Inflammatory macrophage treated with lipopolysaccharide for 4 hours (primary cell): Measurements from ENCODE around the gene TMEM52.

Experiments used
- DNase-seq: peaks from one replicate; pipeline ENCODE4 v3.0.0-alpha.2; 2020

Gene TMEM52

DNA sequence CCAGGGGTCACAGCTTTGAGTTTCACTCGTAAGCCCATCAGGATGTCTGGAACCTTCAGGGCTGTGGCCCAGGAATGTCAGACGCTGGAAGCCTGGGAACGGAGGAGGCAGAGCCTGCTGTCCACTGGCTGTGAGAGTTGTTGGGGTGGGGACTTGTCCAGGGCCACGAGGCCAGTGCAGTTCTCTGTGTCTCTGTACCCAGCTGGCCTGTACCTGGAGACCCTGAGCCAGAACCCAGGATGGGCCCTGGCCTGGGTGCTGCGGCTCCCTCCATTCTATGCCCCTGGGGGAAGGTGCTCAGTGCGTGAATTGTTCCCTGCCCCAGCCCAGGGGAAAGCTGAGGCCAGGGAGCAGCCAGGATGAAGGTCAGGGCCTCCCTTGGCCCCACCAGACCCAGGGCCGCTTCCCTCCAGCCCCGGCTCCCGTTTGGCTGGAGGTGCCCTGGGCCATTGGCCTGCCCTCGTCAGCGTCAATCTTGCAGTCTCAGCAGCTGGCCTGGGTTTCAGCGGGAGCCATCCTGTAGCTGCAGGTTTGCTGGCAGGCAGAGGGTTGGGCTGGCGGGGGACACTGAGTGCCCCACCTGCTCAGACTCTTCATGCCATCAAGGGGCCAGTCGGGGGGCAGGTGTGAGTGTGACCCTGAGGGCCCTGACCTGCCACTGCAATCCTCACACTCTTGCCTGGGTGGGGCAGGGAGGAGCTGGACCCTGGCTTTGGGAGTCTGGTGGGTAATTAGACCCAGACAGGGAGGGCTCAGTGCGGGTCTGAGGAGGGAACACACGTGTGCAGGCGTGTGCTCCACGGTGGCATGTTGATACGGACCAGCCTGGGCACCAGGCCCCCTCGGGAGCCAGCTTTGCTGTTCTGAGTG, 4.7 kb downstream of the TMEM52 start:
- no peak for DNase-seq

DNA sequence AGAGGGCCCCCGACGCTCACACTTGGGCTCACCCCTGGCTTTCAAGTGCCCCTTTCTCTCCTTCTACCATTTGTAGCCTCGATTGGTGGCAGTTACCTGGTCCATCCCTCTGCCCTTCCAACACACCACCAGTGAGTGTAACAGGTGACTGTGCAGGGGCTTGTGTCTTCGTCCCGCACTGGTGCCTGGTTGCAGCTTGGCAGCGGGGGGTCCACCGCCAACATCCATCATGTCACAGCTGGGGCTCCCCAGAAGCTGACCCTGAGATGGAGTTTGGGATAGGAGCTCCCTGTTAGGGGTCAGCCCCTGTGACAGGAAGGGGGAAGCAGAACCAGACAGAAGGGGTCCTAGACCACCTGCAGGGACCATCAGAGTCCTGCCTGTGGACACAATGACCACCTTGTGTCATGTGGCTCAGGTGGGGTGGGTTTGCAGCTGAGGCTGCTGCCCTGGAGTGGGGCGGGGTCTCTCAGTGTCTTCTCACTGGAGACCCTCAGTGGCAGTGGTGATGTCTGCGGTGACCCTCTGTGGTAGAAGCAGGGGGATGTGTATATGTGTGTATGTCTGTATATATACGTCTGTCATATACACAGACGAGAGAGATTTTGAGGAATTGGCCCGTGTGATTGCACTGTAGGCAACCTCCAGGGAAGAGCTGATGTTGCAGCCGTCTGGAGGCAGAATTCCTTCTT, 7.6 kb downstream of the TMEM52 start:
- DNase-seq, result no peak

DNA sequence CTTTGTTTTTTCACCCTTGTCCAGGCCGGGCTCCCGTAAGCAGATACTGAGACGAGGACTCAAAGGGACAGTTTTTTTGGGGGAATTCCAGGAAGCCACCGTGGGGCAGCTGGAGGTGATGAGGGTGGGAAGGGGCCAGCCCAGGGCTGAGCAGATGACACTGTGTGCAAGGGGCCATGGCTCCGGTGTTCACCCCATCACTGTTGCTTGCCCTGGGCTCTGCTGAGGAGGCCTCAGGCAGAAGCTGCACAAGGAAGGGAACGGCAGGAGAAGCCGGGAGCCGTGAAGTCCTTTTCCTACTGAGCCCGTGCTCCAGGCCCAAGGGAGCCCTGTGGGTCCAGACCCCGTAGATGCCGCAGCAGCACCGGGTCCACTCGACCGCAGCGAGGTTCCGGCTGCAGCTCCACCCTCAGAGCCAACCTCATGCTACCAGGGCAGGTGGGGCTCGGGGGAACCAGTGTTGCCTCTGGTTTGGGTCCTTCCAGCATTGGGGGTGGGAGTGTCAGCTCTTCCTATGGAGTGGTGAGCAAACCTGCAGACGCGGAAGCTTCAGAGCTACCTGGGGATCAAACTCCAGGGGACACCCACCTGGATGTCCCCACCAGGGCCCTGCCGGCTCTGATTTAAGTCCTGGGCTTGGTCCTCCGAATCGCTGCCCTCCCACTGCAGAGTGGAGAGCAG, 8.3 kb downstream of the TMEM52 start:
- DNase-seq, result no peak

DNA sequence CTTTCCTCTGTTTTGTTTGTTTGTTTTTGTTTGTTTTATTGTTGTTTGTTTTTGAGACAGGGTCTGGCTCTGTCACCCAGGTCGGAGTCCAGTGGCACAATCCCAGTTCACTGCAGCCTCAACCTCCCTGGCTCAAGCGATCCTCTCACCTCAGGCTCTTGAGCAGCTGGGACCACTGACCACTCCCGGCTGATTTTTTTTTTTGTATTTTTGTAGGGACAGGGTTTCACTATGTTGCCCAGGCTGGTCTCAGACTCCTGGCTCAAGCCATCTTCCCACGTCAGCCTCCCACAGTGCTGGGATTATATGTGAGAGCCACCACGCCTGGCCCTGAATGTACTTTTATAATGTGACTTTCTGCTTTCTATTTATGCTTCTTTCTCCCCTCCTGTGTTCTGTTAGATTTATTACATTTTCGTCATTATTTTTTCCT, 9.0 kb downstream of the TMEM52 start:
- no peak for DNase-seq

DNA sequence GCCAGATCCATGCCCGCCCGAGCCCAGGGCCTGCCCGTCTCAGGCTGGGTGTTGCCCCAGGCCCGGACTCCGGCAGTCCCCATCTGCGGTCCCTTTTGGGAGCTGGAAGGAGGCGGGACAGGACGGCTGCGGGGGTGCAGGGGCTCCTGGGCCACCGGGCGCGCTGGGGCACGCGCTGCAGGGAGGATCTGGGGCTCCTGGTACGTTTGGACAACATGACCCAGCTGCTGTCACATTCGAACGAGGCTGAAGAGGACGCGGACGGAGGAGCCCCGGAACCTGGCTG, 10.6 kb downstream of the TMEM52 start:
- peak; percentile 16 for DNase-seq

DNA sequence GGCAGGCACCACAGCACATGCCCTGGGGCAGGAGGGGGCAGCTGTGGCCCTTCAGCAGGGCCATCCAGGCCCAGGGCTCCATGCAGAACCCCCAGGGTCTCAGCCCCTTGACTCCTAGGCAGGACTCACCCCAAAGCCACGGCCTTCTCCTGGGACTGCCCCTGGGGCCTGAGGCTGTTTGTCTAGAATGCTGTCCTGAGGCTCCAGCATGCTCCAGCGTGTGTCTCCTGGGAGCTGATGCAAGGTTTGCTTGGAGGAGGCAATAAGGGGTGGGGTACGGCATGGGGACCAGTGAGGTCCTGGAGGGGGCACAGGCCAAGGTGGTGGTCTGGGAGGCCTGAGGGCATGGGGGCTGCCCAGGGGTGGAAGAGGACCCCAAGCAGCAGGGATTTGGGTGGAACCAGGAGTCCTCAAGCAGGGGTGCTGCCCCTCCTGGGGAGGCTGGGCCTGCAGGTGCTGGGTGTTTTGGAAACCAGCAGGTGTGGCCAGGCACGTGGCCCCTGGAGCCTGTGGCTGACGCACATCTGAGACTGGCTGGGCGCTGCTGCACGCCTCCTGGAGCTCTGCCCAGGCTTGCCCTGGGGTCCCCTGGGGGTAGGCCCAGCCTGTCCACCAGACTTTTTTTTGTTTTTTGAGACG, 11.9 kb downstream of the TMEM52 start:
- DNase-seq, result no peak

DNA sequence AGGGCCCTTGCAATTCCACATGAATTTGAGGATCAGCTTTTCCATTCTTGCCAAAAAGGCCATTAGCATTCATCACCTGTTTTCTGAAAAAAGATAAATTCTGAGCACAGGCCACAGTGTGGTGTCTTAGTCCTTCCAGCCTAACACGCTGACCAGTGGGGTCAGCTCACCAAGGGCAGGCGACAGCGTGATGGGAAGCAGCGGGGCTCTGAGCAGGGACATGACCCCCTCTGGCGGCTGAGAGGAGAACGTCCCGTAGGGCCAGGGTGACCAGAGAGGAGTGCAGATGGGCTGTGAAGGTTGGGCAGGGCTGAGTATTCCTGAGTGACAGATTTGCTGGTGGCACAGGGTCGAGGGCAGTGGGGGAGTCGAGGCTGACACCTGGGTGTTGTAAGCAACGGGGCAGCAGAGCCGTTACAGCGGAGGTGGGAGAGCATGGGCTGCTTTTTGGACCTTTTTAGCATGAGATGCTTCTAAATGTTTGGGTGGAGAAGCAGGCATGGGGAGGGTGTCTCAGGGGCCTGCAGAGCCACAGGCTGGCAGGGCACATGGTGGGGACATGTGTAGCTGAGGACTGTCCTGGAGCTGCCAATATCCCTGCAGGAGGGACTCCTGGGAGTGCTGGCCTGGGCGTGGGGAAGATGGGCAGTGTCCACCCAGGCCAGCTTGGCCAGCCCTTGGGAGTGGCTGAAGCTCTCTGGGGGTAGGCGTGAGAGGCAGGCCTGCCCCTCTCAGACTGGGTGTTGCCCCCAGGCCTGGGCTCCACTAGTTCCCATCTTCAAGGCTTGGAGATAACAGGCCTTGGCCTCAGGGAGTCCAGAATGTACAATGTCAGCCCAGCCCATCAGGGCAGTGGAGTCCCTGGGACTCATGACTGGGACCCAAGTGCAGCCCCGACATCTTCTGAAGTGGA, 12.6 kb downstream of the TMEM52 start:
- DNase-seq, result peak; percentile 83

DNA sequence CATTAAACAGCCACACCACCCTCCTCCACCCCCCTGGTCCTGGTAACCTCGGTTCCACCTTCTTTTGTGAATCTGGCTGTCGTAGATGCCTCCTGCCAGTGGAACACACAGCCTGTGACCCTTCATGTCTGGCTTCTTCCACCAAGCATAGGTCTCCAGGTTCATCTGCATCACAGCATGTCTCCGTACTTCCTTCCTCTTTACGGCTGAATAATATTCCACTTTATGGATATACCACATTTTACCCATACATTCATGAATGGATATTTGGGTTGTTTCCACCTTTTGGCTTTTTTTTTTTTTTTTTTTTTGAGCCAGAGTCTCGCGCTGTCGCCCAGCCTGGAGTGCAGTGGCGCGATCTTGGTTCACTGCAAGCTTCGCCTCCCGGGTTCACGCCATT, 15.9 kb downstream of the TMEM52 start:
- DNase-seq, result no peak

DNA sequence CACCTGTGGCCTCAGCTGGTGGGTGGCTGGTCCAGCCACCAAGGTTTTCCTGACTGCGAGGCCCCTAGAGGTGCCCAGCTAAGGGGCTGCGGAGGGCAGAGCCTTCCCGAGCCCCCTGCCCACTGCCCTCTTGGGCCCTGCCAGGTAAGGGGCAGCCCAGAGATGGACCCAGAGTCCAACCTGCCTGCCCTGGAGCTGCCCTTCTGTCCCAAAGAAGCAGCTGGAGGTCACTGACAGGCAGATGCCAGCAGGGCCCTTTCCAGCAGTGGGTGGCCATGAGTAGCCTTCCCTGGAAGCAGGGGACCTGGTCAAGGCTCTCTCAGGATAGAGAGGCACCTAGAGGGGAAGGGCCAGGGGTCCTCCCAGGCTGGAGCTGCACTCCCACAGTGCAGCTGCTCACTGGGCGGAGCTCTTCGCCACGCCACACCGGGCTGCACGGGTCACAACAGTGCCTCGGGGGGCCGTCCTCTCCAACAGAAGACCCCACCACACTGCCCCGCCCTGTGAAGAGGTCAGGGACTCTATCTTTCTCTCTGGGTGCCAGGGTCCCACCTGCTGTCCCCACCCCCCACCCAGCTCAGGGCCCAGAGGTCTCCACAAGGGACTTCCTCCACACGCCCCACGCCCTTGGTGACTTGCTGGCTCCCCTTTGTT, 17.3 kb downstream of the TMEM52 start:
- no peak for DNase-seq

DNA sequence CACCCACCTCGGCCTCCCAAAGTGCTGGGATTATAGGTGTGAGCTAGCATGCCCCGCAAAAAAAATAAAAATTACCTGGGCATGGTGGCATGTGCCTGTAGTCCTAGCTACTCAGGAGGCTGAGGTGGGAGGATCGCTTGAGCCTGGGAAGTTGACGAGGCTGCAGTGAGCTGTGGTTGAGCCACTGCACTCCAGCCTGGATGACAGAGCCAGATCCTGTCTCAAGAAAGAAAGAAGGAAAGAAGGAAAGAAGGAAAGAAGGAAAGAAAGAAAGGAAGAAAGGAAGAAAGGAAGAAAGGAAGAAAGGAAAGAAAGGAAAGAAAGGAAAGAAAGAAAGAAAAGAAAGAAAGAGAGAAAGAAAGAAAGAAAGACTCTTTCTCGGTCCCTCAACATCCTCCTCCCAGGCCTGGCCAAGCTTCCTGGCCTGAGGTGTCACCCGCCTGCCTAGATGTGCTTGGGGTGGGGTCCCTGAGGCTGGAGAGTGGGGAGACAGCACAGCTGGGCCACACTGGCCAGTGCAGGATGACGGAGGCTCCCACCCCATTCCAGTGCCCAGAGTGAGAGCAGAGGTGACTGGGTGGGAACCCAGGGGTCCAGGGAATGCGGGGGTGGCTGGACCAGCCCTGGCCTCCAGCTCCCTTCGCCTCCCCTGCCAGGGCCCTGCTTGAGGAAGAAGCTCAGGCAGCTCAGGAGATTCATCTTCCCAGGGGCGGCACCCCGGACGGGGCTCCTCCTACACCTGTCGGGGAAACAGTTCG, 18.0 kb downstream of the TMEM52 start:
- DNase-seq, result no peak

DNA sequence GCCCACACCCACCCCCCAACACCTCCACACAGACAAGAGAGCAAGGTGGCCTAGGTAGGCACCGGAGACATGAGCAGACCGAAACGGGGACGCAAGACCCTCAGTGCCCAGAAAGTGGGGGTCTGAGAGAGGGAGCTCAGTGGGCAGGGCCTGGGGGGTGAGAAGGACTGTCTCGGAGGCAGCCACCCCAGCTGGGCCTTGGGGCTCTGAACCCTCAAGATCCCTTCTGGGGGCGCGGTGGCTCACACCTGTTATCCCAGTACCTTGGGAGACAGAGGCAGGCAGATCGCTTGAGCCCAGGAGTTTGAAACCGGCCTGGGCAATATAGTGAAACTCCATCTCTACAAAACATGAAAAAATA, 19.1 kb downstream of the TMEM52 start:
- no peak for DNase-seq

DNA sequence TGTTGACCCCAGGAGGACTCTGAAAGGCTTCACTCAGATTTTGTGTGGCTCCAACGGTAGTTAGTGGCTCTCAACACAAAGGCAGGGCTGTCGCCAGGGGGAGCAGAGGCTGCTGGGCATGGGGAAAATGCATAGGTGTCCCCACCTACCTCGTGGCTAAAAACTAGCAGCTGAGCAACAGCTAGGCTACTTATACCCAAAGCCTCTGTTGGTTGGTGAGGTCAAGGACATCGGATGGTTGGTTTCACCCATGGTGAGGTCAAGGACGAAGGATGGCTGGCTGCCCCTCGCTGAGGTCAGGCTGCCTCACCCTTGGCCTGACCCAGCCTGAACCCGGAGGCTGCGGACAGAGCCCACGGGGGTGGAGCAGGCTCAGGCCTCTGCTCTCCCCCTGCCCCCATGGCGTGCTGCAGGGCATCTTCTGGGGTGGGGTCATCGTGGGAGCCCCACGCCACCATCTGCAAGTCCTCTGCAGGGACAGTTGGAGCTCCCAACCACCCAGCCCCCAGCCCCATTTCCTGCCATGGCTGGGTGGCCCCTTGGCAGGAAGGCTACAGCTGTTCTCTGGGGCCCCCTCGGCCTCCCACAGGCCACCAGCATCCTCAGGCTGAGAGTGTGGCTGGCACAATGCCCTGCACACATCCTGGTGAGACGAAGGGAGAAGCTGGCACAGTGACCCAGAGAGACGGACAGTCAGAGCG, 19.7 kb downstream of the TMEM52 start:
- no peak for DNase-seq

DNA sequence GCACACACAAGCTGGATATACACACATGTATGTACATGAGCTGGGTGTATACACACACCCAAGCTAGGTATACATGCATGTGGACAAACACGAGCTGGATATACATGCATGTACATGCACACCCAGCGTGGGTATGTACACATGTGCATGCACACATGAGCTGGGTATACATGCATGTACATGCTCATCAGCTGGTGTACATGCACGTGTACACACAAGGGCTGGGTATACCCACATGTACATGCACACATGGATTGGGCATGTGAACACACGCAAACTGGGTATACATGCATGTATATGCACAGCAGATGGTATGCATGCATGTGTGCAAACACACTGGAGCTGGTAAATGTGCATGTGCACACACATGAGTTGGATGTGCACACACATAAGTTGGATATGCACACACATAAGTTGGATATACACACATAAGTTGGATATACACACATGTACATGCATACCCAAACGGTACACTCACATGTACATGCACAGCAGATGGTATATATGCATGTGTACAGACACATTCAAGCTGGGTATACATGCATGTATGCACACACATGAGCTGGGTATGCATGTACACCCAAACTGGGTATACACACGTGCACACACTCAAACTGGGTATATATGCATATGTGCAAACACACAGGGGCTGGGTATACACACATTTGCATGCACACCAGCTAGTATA, 20.7 kb downstream of the TMEM52 start:
- DNase-seq, result no peak

DNA sequence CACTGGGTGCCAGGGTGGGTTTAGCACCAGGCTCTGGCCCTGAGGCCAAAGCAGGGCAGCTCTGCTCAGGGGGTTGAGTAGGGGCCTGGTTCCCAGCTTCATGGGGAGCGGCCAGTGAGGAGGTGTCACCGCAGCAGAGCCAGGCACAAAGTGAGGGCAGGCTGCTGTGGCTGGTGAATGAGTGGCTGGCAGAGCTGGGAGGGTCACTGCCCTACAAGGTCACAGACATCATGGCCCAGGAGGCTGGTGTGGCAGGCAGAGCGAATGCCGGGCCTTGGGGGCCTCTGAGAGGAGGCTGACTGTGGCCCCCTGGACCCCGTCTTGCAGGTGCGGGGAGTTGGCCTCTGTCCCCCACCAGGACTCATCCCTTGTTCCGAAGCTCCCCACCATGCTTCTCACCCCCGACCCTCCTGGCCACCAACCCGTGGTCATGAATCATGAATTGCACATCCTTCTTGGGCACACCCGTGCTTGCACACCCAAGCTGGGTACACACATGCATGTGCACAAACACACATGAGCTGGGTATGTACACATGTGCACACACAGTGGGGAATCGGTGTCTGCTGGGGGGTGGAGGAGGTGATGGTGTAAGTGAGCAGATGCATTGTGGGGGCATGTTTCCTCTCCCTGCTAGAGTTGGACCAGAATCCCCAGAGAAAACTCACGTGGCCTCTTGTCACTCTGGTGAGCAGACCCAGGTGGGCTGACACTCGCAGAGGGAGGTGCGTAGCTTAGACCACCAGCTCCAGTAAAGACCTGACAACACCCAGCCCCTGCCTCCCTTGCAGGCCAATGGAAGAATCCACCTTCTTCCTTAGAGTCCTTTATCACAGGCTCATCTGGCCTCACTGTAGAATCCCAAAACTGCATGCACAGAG, 23.4 kb downstream of the TMEM52 start:
- DNase-seq, result no peak

DNA sequence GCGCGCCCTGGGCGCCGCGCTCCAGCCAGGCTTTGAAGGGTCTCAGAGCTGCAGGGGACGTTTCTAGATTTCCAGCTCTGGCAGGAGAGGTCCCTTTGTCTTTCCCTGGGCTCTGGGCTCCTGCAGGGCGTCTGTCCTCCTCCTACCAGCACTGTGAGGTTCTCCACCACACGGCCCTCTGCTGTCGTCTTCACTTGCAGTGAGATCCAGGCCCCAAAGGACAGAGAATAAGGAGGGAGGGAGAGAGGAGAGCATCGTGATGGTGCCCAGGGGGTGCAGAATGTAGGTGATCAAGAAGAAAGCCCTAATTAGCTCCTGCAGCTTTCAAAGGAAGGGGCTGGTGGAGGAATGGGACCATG, 24.0 kb downstream of the TMEM52 start:
- no peak for DNase-seq

DNA sequence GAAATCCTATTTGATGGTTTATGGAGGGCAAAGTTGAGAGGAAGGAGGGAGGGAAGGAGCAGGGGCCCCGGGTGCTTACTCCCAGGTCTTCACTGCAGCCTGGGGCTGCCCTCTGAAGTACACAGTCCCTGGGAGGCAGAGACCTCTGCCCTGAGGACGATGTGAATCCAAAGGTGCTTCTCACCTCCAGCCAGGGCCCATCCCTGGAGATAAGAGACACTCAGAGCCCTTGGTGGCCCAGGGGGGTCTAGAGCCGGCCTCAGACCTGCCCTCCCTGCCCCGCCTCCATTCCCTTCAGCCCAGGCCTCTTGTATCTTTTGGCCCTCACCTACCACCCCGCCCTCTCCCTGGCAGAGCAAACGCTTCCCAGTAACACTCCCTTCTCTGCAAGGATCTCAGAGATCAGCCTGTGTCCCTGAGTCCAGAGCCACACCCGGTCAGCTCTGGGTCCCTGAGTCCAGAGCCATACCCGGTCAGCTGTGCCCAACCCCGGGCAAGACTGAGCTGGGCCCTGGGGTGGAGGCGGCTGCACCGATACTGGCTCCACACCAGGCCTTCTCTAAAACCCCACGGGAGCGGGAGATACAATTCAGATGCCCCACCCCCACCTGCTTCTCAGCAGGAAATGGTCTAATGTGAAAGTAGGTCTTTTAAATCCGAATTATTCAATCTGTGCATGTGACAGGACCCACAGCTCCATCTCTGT, 24.6 kb downstream of the TMEM52 start:
- no peak for DNase-seq

DNA sequence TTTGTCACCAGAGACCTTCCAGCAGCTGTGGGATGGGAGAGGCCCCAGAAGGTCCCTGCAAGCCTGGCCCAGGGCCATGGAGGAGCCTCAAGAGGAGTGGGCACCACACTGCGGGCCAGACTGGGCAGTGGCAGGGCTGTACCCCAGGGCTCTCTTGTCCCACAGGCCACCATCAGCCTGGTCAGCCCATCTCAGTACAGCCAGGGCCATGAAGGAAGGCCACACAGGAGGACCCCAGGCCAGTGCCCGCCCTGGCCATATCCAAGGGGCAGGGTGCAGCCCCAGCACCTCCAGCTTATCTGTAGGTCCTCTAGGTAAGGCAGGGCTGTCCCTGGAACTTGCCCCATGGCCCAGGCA, 25.1 kb downstream of the TMEM52 start:
- no peak for DNase-seq

DNA sequence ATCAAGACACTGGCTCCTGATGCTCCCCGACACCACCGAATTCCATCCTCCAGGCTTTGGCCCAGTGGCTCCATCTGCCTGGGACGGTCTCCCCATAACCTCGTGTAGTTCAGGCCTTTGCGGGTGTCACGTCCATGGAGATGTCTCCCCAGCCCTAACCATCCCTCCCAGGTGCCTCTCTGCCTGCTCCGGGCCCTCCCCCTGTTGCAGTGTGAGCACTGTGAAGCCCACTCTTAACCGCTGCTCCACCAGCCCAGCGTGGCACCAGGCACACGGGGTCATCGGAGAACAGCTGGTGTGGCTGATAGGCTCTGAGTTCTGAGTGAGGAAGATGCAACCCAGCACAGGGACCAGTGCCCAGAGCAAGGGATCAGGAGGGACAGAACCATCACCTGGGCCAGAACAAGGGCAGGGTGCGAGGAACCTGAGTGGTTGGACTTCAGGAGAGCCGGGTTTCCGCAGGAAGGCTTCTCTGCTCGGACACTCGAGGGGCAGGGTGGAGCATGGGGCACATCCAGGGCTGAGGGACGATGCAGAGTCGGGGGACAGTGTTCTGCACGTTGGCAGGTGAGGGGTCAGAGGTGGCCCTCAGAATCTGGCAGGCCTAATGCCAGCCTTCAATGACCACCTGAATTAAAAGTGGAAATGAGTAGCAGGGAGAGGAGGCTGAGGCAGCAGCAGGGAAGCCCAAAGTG, 25.6 kb downstream of the TMEM52 start:
- no peak for DNase-seq
